Measurements from ENCODE around the gene INTS3.

INTS3 gene

GRCh38 chr1:153771261-153771660, 43.4 kb downstream of the INTS3 start:
- TF ChIP-seq JUND (IDR thresholded peaks at IDR 0.05; ENCODE audit: low read depth): no peak
- DNase-seq (ENCODE audit: low read depth in 1 of 2, low spot score in 1 of 2): no peak
- in situ Hi-C loops (cut with HindIII; ENCODE audit: low pct_unique_long_range_greater_than_20kb, low sequenced_read_pairs): no loop called here

- in situ Hi-C loops (cut with HindIII; ENCODE audit: low pct_unique_long_range_greater_than_20kb, low sequenced_read_pairs): no loop called here
- DNase-seq (ENCODE audit: low read depth in 1 of 2, low spot score in 1 of 2): no peak
- TF ChIP-seq JUND (IDR thresholded peaks at IDR 0.05; ENCODE audit: low read depth): no peak
Observed at GRCh38 chr1:153771841-153772593, 44.2 kb downstream of the INTS3 start.

- no peak for DNase-seq (ENCODE audit: low read depth in 1 of 2, low spot score in 1 of 2)
- TF ChIP-seq JUND (IDR thresholded peaks at IDR 0.05; ENCODE audit: low read depth): no peak
- in situ Hi-C loops (cut with HindIII; ENCODE audit: low pct_unique_long_range_greater_than_20kb, low sequenced_read_pairs): no loop called here
Observed at GRCh38 chr1:153773096-153773921, 45.5 kb downstream of the INTS3 start.

- in situ Hi-C loops (cut with HindIII; ENCODE audit: low pct_unique_long_range_greater_than_20kb, low sequenced_read_pairs): no loop called here
- DNase-seq (ENCODE audit: low read depth in 1 of 2, low spot score in 1 of 2): no peak
- TF ChIP-seq JUND (IDR thresholded peaks at IDR 0.05; ENCODE audit: low read depth): no peak
Observed at GRCh38 chr1:153774026-153774595, 46.3 kb downstream of the INTS3 start.

GRCh38 chr1:153774780-153775457, 47.1 kb downstream of the INTS3 start, which contains the start of gene SLC27A3:
SLC27A3 (plus strand) TSS chr1:153775407; CDS start chr1:153775498, 91 bp downstream.
- DNase-seq (ENCODE audit: low read depth in 1 of 2, low spot score in 1 of 2): no peak
- in situ Hi-C loops (cut with HindIII; ENCODE audit: low pct_unique_long_range_greater_than_20kb, low sequenced_read_pairs): no loop called here
- no peak for TF ChIP-seq JUND (IDR thresholded peaks at IDR 0.05; ENCODE audit: low read depth)

GRCh38 chr1:153775458-153776327, 47.8 kb downstream of the INTS3 start:
- DNase-seq (ENCODE audit: low read depth in 1 of 2, low spot score in 1 of 2): no peak
- in situ Hi-C loops (cut with HindIII; ENCODE audit: low pct_unique_long_range_greater_than_20kb, low sequenced_read_pairs): no loop called here
- no peak for TF ChIP-seq JUND (IDR thresholded peaks at IDR 0.05; ENCODE audit: low read depth)

GRCh38 chr1:153776352-153776751, 48.5 kb downstream of the INTS3 start:
- no peak for DNase-seq (ENCODE audit: low read depth in 1 of 2, low spot score in 1 of 2)
- no peak for TF ChIP-seq JUND (IDR thresholded peaks at IDR 0.05; ENCODE audit: low read depth)
- in situ Hi-C loops (cut with HindIII; ENCODE audit: low pct_unique_long_range_greater_than_20kb, low sequenced_read_pairs): no loop called here

GRCh38 chr1:153776845-153777370, 49.1 kb downstream of the INTS3 start:
- TF ChIP-seq JUND (IDR thresholded peaks at IDR 0.05; ENCODE audit: low read depth): no peak
- in situ Hi-C loops (cut with HindIII; ENCODE audit: low pct_unique_long_range_greater_than_20kb, low sequenced_read_pairs): no loop called here
- no peak for DNase-seq (ENCODE audit: low read depth in 1 of 2, low spot score in 1 of 2)

- in situ Hi-C loops (cut with HindIII; ENCODE audit: low pct_unique_long_range_greater_than_20kb, low sequenced_read_pairs): no loop called here
- TF ChIP-seq JUND (IDR thresholded peaks at IDR 0.05; ENCODE audit: low read depth): no peak
- no peak for DNase-seq (ENCODE audit: low read depth in 1 of 2, low spot score in 1 of 2)
Observed at GRCh38 chr1:153777648-153778047, 49.8 kb downstream of the INTS3 start.

- no peak for DNase-seq (ENCODE audit: low read depth in 1 of 2, low spot score in 1 of 2)
- in situ Hi-C loops (cut with HindIII; ENCODE audit: low pct_unique_long_range_greater_than_20kb, low sequenced_read_pairs): no loop called here
- TF ChIP-seq JUND (IDR thresholded peaks at IDR 0.05; ENCODE audit: low read depth): no peak
Observed at GRCh38 chr1:153778051-153778823, 50.4 kb downstream of the INTS3 start.

All from T47D (cell line).